22Rv1 (cell line): ENCODE data around the gene LCN6.

Experiments used
- ZFX ChIP-seq: fragments of 450-650 bp; IDR thresholded peaks from 2 replicates; pipeline ENCODE4 v1.6.1; 2017; ENCODE audit warnings: antibody characterized with exemption, borderline replicate concordance
- TF ChIP-seq, protein P1 (sequence below): fragments of 450-650 bp; IDR thresholded peaks from 2 replicates; pipeline ENCODE4 v1.5.1; 2017; ENCODE audit warnings: mild to moderate bottlenecking

DNA sequence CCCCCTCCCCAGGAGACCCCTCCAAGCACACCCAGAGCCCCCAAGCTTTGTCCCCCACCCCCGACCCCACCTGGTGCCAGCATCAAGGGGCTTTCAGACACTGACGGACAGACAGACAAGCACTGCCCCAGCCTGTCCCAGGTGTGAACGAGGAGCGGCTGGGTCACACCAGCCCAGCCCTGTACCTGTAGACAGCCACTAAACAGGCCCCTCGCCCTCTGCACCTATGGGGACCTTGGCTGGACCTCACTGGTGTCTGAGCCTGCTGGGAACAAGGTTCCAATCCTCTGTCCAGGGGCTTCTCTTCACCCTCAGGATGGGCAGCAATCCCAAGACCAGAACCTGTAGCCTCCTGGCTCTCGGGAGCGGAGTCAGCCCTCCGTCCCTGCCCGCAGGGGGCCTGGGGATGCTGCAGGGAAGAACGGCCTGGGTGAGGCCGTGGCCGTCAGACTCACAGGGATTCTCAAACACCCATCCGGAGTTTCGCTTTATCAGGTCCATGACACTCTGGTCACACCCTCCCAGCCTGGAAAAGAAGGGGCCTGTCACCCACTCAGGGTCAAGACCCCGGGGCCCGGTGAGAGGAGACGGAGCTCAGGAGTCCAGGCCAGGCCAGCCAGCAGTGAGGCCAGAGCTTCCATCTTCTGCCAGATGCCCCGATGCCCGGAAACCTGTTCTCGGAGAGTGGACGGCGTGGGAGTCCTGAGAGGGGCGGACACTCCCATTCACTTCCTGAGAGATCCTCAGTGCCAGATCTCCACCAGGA, 2.8 kb downstream of the LCN6 start:
- TF ChIP-seq, protein P1, sequence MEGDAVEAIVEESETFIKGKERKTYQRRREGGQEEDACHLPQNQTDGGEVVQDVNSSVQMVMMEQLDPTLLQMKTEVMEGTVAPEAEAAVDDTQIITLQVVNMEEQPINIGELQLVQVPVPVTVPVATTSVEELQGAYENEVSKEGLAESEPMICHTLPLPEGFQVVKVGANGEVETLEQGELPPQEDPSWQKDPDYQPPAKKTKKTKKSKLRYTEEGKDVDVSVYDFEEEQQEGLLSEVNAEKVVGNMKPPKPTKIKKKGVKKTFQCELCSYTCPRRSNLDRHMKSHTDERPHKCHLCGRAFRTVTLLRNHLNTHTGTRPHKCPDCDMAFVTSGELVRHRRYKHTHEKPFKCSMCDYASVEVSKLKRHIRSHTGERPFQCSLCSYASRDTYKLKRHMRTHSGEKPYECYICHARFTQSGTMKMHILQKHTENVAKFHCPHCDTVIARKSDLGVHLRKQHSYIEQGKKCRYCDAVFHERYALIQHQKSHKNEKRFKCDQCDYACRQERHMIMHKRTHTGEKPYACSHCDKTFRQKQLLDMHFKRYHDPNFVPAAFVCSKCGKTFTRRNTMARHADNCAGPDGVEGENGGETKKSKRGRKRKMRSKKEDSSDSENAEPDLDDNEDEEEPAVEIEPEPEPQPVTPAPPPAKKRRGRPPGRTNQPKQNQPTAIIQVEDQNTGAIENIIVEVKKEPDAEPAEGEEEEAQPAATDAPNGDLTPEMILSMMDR: no peak
- no peak for TF ChIP-seq ZFX
